Thymus (tissue), 11 donors: ENCODE data around the gene APOL3. TPM values are rescaled to one million over a fixed set of nuclear protein-coding genes. Genes with fewer than 3 reads are reported as not detected.
"Not testable (repeated sequence)": the region's sequence is repeated elsewhere in the genome, so short reads cannot be mapped to it uniquely, and the experiment has no call there.

Experiments used
- DNase-seq, 9 donors: peaks; one replicate each; pipeline ENCODE4 v3.0.0-alpha.2; 2013; ENCODE audit warnings: low spot score in 9 of 9, low read depth in 6 of 9, missing footprints in 1 of 9
- H3K27ac ChIP-seq, 2 donors: one replicate each; pipeline ENCODE4 v1.5.1; 2013; ENCODE audit warnings: control low read depth in 1 of 2, low read depth in 1 of 2, low read length in 1 of 2, mild to moderate bottlenecking in 1 of 2, moderate library complexity in 1 of 2
- H3K27me3 ChIP-seq, 2 donors: one replicate each; pipeline ENCODE4 v1.5.1; 2013; ENCODE audit warnings: low read length in 1 of 2; ENCODE audit not compliant: control insufficient read depth in 2 of 2, insufficient read depth in 1 of 2
- H3K36me3 ChIP-seq, 2 donors: one replicate each; pipeline ENCODE4 v1.5.1; 2013; ENCODE audit warnings: low read length in 1 of 2, mild to moderate bottlenecking in 1 of 2, moderate library complexity in 1 of 2; ENCODE audit not compliant: control insufficient read depth in 2 of 2, insufficient read depth in 2 of 2
- H3K4me1 ChIP-seq, 2 donors: one replicate each; pipeline ENCODE4 v1.5.1; 2013; ENCODE audit warnings: low read length in 2 of 2; ENCODE audit not compliant: control insufficient read depth in 2 of 2, insufficient read depth in 2 of 2
- H3K4me3 ChIP-seq, 2 donors: one replicate each; pipeline ENCODE4 v1.5.1; 2013; ENCODE audit warnings: low read length in 2 of 2, control low read depth in 1 of 2, mild to moderate bottlenecking in 1 of 2
- H3K9me3 ChIP-seq, 2 donors: one replicate each; pipeline ENCODE4 v1.5.1; 2013; ENCODE audit warnings: low read length in 1 of 2, mild to moderate bottlenecking in 1 of 2; ENCODE audit not compliant: control insufficient read depth in 2 of 2, insufficient read depth in 1 of 2
- WGBS: extraction: QIAGEN DNeasy Blood & Tissue Kit; methylation state at CpG from one replicate; pipeline ENCODE4 v1.1.7; 2013; 5-methylcytosine and 5-hydroxymethylcytosine counted together
- polyA plus RNA-seq: library from polyadenylated mRNA; stranded (reverse); fragments of 200-250 nt; gene quantifications from one replicate; pipeline ENCODE4 v1.2.3, GENCODE V29; 2013
- total RNA-seq: library from RNA; stranded (reverse); fragments of 120-200 nt; gene quantifications from one replicate; pipeline ENCODE4 v1.2.4, GENCODE V29; 2013
- donor health status: healthy.

APOL3 gene
- total and polyA plus RNA-seq, 2 donors: 35.1 to 42.6 TPM

- H3K4me1 ChIP-seq: peaks cover 0 to 3% of the 10 kb centered on the region in 2 donors
- H3K9me3 ChIP-seq: no peaks in the 10 kb centered on the region
- peak overlapping the region in 1 of 2 donors; percentile 7 for H3K4me3 ChIP-seq
- no peaks in the 10 kb centered on the region for H3K27me3 ChIP-seq
- H3K36me3 ChIP-seq: no peaks in the 10 kb centered on the region
- 83% methylated on average over 8 of the region's 8 CpGs for WGBS
- H3K27ac ChIP-seq: peak overlapping the region in 1 of 2 donors; percentile 59
- no peak for DNase-seq
These were observed 43.6 kb upstream of the APOL3 start for GRCh38 chr22:36204001-36204631.

- not testable (repeated sequence) for H3K27me3 ChIP-seq, H3K27ac ChIP-seq, DNase-seq, H3K9me3 ChIP-seq, H3K4me1 ChIP-seq, H3K36me3 ChIP-seq, H3K4me3 ChIP-seq
- 94% methylated on average over 7 of the region's 7 CpGs for WGBS
These were observed 42.9 kb upstream of the APOL3 start for GRCh38 chr22:36203441-36203840.

- H3K4me1 ChIP-seq, H3K36me3 ChIP-seq, H3K4me3 ChIP-seq, DNase-seq, H3K9me3 ChIP-seq, H3K27me3 ChIP-seq: not testable (repeated sequence)
- 75% methylated on average over 8 of the region's 8 CpGs for WGBS
- peak overlapping the region; percentile 21 to 53 for H3K27ac ChIP-seq
These were observed 42.4 kb upstream of the APOL3 start for GRCh38 chr22:36202906-36203305.

- H3K4me1 ChIP-seq: peaks cover 6 to 16% of the 10 kb centered on the region in 2 donors
- no peak for DNase-seq
- H3K4me3 ChIP-seq: no peak within 1 kb of the TSS
- H3K27me3 ChIP-seq: no peaks in the 10 kb centered on the region
- peak within 1 kb of the TSS in 1 of 2 donors; percentile 15 for H3K27ac ChIP-seq
- H3K36me3 ChIP-seq: no peaks in the 10 kb centered on the region
- no peaks in the 10 kb centered on the region for H3K9me3 ChIP-seq
- 54% methylated on average over 13 of the region's 13 CpGs for WGBS
These were observed 41.2 kb upstream of the APOL3 start, which contains the start of gene APOL4 for GRCh38 chr22:36201630-36202319. TSS of gene APOL4 (minus strand) at chr22:36201809. CDS start at chr22:36201734, 75 bp downstream.

- WGBS: 96% methylated on average over 1 of the region's 5 CpGs
- not testable (repeated sequence) for H3K4me3 ChIP-seq
These were observed 40.5 kb upstream of the APOL3 start for GRCh38 chr22:36201025-36201424.

GRCh38 chr22:36199001-36199551 is 38.5 kb upstream of the APOL3 start:
- no peaks in the 10 kb centered on the region for H3K9me3 ChIP-seq
- no peak for DNase-seq
- no peaks in the 10 kb centered on the region for H3K27me3 ChIP-seq
- 74% methylated on average over 5 of the region's 5 CpGs for WGBS
- H3K4me3 ChIP-seq: no peak overlapping the region
- H3K36me3 ChIP-seq: no peaks in the 10 kb centered on the region
- H3K4me1 ChIP-seq: peaks cover 6 to 20% of the 10 kb centered on the region in 2 donors
- no peak overlapping the region for H3K27ac ChIP-seq

More at GRCh38 chr22:36201025-36201424, 40.5 kb upstream of the APOL3 start:
- peak overlapping the region in 1 of 2 donors; percentile 15 for H3K27ac ChIP-seq
- peaks cover 6 to 20% of the 10 kb centered on the region in 2 donors for H3K4me1 ChIP-seq
- H3K27me3 ChIP-seq, H3K36me3 ChIP-seq, DNase-seq, H3K9me3 ChIP-seq: not testable (repeated sequence)

- no peaks in the 10 kb centered on the region for H3K27me3 ChIP-seq
- no peaks in the 10 kb centered on the region for H3K36me3 ChIP-seq
- no peak overlapping the region for H3K4me3 ChIP-seq
- WGBS: 96% methylated on average over 3 of the region's 3 CpGs
- no peak overlapping the region for H3K27ac ChIP-seq
- no peaks in the 10 kb centered on the region for H3K9me3 ChIP-seq
- H3K4me1 ChIP-seq: peaks cover 6 to 20% of the 10 kb centered on the region in 2 donors
- DNase-seq: no peak
These were observed 38.0 kb upstream of the APOL3 start for GRCh38 chr22:36198536-36198935.

- H3K4me3 ChIP-seq: no peak overlapping the region
- H3K4me1 ChIP-seq: peaks cover 6 to 20% of the 10 kb centered on the region in 2 donors
- H3K27ac ChIP-seq: peak overlapping the region in 1 of 2 donors; percentile 9
- WGBS: 47% methylated on average over 8 of the region's 8 CpGs
- H3K9me3 ChIP-seq: no peaks in the 10 kb centered on the region
- no peaks in the 10 kb centered on the region for H3K36me3 ChIP-seq
- DNase-seq: no peak
- H3K27me3 ChIP-seq: no peaks in the 10 kb centered on the region
These were observed 37.1 kb upstream of the APOL3 start for GRCh38 chr22:36197514-36198146.

- 8% methylated on average over 5 of the region's 5 CpGs for WGBS
- peak in 5 of 9 donors; percentile 24 to 71 (median 43) for DNase-seq
These were observed 36.5 kb upstream of the APOL3 start for GRCh38 chr22:36197065-36197440.

More at GRCh38 chr22:36197065-36197440, 36.5 kb upstream of the APOL3 start:
- peak overlapping the region in 1 of 2 donors; percentile 41 for H3K27ac ChIP-seq
- H3K4me3 ChIP-seq: no peak overlapping the region
- no peaks in the 10 kb centered on the region for H3K27me3 ChIP-seq
- H3K4me1 ChIP-seq: peaks cover 6 to 18% of the 10 kb centered on the region in 2 donors
- no peaks in the 10 kb centered on the region for H3K36me3 ChIP-seq
- H3K9me3 ChIP-seq: no peaks in the 10 kb centered on the region
